ENCODE data around the gene VAMP7. TPM values are rescaled to one million over a fixed set of nuclear protein-coding genes. Genes with fewer than 3 reads are reported as not detected.
A peak's percentile ranks its signal among the peaks of the same experiment; 100 is the strongest.
"Not testable (repeated sequence)": the region's sequence is repeated elsewhere in the genome, so short reads cannot be mapped to it uniquely, and the experiment has no call there.

The VAMP7 gene, protein sequence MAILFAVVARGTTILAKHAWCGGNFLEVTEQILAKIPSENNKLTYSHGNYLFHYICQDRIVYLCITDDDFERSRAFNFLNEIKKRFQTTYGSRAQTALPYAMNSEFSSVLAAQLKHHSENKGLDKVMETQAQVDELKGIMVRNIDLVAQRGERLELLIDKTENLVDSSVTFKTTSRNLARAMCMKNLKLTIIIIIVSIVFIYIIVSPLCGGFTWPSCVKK
- 10 to 100 TPM; 20.5 to 27.7 (median 24.8) TPM for total RNA-seq
- long read RNA-seq, partial matches to known transcripts: 0 of 6 reads
- long read RNA-seq, other reads (novel, unspliced or antisense): 2 of 6 reads

DNA sequence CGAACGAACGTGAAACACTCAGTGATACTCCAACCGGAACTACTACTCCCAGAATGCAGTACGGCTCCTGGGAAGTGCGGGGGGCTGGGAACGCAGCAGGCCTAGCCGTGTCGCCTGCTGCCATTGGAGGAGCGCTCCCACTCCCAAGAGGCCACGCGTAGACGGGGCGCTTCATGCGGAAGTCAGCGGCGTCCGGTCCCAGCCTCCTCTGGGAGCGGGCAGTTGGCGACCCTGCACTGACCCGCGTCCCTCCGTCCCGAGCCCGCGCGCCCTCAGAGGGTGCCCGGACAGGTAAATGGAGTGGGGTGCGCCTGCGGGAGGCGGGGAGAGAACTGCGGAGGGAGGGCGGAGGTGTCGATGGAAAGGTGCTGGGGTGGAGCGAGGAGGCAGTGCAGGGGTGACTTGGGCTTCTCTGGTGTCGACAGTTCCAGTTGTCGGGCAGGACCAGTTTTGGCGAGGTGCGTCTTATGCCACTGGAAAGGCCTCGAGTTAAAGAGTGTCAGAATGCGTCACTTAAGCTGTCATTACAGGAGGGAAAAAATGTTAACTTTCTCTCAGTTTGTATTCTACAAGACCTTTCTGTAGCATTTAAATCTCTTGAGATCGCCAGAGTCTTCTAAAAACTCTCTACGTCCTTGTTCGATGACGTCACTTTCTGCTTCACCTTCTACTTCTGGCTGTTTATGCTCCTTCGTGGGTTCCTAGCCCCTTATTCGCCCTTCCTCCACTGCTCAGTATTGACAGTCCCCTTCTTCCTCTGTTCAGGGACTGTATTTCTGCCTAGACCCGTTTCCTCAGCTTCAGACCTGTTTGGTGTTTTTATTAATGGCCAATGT, at the start of gene VAMP7:
Gene VAMP7, plus strand, starts transcription at position 188 of the 836 bp plus-strand sequence. CDS start 8,122 bp downstream, outside the sequence.
- DNase-seq (peak; percentile 89 to 92 (median 91)), ATAC-seq (peak; percentile 99 to 100 (median 99))
- peak within 1 kb of the TSS; percentile 60 to 75 (median 64) for H3K4me3 ChIP-seq
- no peaks in the 10 kb centered on the region for H3K4me1 ChIP-seq
- TF ChIP-seq, protein P1, sequence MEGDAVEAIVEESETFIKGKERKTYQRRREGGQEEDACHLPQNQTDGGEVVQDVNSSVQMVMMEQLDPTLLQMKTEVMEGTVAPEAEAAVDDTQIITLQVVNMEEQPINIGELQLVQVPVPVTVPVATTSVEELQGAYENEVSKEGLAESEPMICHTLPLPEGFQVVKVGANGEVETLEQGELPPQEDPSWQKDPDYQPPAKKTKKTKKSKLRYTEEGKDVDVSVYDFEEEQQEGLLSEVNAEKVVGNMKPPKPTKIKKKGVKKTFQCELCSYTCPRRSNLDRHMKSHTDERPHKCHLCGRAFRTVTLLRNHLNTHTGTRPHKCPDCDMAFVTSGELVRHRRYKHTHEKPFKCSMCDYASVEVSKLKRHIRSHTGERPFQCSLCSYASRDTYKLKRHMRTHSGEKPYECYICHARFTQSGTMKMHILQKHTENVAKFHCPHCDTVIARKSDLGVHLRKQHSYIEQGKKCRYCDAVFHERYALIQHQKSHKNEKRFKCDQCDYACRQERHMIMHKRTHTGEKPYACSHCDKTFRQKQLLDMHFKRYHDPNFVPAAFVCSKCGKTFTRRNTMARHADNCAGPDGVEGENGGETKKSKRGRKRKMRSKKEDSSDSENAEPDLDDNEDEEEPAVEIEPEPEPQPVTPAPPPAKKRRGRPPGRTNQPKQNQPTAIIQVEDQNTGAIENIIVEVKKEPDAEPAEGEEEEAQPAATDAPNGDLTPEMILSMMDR (IDR thresholded peaks at IDR 0.05): no peak
- TF ChIP-seq POLR2A (IDR thresholded peaks at IDR 0.05): peak; percentile 86
- intact Hi-C loops (cut with DNase I): no loop called here
- no peaks in the 10 kb centered on the region for H3K9me3 ChIP-seq
- WGBS (ENCODE audit: insufficient coverage, low coverage, low lambda C conversion rate, missing lambda C conversion rate): 34% methylated on average over 16 of the region's 48 CpGs
- peak within 1 kb of the TSS; percentile 34 to 57 (median 39) for H3K27ac ChIP-seq
- H3K36me3 ChIP-seq: no peaks in the 10 kb centered on the region
- no peaks in the 10 kb centered on the region for H3K27me3 ChIP-seq

DNA sequence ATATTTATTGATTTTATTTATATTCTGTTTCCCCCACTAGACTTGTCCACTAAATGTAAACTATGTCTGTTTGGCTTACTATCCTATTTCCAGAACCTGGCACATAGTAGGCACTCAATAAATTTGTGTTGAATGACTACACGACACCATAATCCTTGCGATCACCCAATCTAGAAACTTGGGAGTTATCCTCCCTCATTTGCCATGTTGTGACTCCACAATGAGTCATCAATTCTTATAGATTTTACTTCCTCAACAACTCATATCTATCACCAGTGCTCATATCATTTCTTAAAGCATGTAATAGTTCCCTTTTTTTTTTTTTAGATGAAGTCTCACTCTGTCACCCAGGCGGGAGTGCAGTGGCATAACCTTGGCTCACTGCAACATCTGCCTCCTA, 39.9 kb upstream of the VAMP7 start:
- TF ChIP-seq, protein P1 (IDR thresholded peaks at IDR 0.05): no peak
- no peak for TF ChIP-seq POLR2A (IDR thresholded peaks at IDR 0.05)
- H3K4me3 ChIP-seq: no peak overlapping the region
- no peaks in the 10 kb centered on the region for H3K27me3 ChIP-seq
- H3K27ac ChIP-seq: no peak overlapping the region
- WGBS (ENCODE audit: insufficient coverage, low coverage, low lambda C conversion rate, missing lambda C conversion rate): 68% methylated on average over 3 of the region's 3 CpGs
- no peak for ATAC-seq
- H3K36me3 ChIP-seq: no peaks in the 10 kb centered on the region
- no peaks in the 10 kb centered on the region for H3K9me3 ChIP-seq
- intact Hi-C loops (cut with DNase I): no loop called here
- DNase-seq: no peak
- no peaks in the 10 kb centered on the region for H3K4me1 ChIP-seq

DNA sequence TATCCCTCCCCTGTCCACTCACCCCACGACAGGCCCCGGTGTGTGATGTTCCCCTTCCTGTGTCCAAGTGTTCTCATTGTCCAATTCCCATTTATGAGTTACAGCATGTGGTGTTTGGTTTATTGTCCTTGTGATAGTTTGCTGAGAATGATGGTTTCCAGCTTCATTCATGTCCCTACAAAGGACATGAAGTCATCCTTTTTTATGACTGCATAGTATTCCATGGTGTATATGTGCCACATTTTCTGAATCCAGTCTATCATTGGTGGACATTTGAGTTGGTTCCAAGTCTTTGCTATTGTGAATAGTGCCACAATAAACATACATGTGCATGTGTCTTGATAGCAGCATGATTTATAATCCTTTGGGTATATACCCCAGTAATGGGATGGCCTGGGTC, 29.4 kb upstream of the VAMP7 start:
- DNase-seq; intact Hi-C loops (cut with DNase I); H3K4me1 ChIP-seq; H3K9me3 ChIP-seq; H3K27me3 ChIP-seq; H3K27ac ChIP-seq; H3K4me3 ChIP-seq; ATAC-seq; H3K36me3 ChIP-seq: not testable (repeated sequence)
- WGBS (ENCODE audit: insufficient coverage, low coverage, low lambda C conversion rate, missing lambda C conversion rate): 86% methylated on average over 2 of the region's 2 CpGs

DNA sequence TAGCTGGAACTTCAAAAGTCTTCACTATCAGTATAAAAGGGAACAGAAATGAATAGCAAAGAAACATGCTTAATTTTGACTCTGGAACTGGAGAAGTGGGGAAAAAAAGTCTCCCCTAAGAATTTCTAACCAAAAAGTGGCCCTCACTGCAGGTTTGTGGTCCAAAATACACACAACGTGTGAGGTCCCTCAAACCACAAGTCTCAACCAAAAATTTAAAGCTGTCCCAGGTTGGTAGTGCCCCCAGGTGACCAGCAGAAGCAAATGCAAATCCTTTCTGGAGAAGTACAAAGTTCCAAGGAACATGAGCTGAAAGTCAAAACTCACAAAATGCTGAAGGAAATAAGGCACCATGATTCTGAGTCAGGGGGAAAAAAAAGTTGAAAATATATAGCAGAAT, 23.6 kb upstream of the VAMP7 start:
- no peak overlapping the region for H3K27ac ChIP-seq
- no peaks in the 10 kb centered on the region for H3K36me3 ChIP-seq
- no peaks in the 10 kb centered on the region for H3K9me3 ChIP-seq
- no peaks in the 10 kb centered on the region for H3K27me3 ChIP-seq
- TF ChIP-seq, protein P1 (IDR thresholded peaks at IDR 0.05): peak; percentile 11 to 40 (median 20)
- TF ChIP-seq POLR2A (IDR thresholded peaks at IDR 0.05): no peak
- ATAC-seq (no peak), DNase-seq (no peak)
- WGBS (ENCODE audit: insufficient coverage, low coverage, low lambda C conversion rate, missing lambda C conversion rate): 0% methylated on average over 1 of the region's 1 CpG
- no peak overlapping the region for H3K4me3 ChIP-seq
- intact Hi-C loops (cut with DNase I): no loop called here
- H3K4me1 ChIP-seq: no peaks in the 10 kb centered on the region

DNA sequence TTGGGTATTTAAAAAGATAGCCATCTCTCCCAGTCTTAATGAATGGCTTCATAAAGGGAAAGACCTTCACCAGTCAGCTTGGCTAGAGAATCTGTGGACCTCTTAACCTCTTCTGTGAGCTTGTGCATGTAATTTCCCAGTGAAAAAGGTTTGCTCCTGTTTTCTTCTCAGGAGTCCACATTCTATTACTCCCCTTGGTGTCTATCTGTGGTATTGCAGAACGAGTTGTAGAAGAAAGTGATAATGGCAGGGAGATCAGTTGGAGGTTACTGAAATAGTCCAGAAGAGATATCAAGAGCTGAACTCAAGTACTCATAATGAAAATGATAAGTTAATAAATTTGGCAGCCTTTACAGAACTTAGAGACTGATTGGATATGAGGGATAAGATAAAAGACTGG, 16.5 kb upstream of the VAMP7 start:
- Histone ChIP-seq H3K9me3 (peaks cover 0 to 3% (median 0%) of the 10 kb centered on the region in 4 donors), H3K27ac (no peak overlapping the region), H3K4me1 (no peaks in the 10 kb centered on the region), H3K27me3 (no peaks in the 10 kb centered on the region), H3K36me3 (no peaks in the 10 kb centered on the region), H3K4me3 (no peak overlapping the region)
- intact Hi-C loops (cut with DNase I): no loop called here
- no peak for DNase-seq
- no peak for ATAC-seq
- TF ChIP-seq, protein P1 (IDR thresholded peaks at IDR 0.05): peak in 2 of 4 donors; percentile 8 to 20
- no peak for TF ChIP-seq POLR2A (IDR thresholded peaks at IDR 0.05)
- 0% methylated on average over 1 of the region's 1 CpG for WGBS (ENCODE audit: insufficient coverage, low coverage, low lambda C conversion rate, missing lambda C conversion rate)

Measured in right lobe of liver (tissue), 6 donors.